Omental fat pad (tissue), 4 donors: ENCODE measurements around the gene DAD1. TPM values are rescaled to one million over a fixed set of nuclear protein-coding genes. Genes with fewer than 3 reads are reported as not detected.

Experiments
- ATAC-seq: fragments of 150-250 bp; one replicate; pipeline ENCODE4 v1.9.1; 2016; ENCODE audit warnings: mild to moderate bottlenecking, moderate library complexity; ENCODE audit not compliant: low FRiP score
- DNase-seq: peaks from one replicate; pipeline ENCODE4 v3.0.0-alpha.2; 2019; ENCODE audit warnings: low spot score
- CTCF ChIP-seq, 3 donors: fragments of 450-650 bp; IDR thresholded peaks; one replicate each; pipeline ENCODE4 v1.5.1; 2016 to 2017; ENCODE audit warnings: antibody characterized with exemption in 3 of 3, mild to moderate bottlenecking in 3 of 3, moderate library complexity in 2 of 3
- small RNA-seq: library from RNA; depleted of rRNA; stranded (forward); fragments of <200 nt; gene quantifications from one replicate; pipeline ENCODE3, GENCODE V24; 2016
- total RNA-seq, 4 donors: library from RNA; depleted of rRNA; stranded (reverse); fragments of >200 nt; gene quantifications; one replicate each; pipeline ENCODE4 v1.1.0, GENCODE V29; 2016

The DAD1 gene
- total RNA-seq, 4 donors from 2014 or later, result 156 to 272 (median 244) TPM

GRCh38 chr14:22519877-22520685, 68.9 kb downstream of the DAD1 start:
- TF ChIP-seq CTCF (IDR thresholded peaks at IDR 0.05), result no peak
- ATAC-seq (peak; percentile 88), DNase-seq (no peak)

GRCh38 chr14:22518073-22518472, 71.0 kb downstream of the DAD1 start:
- TF ChIP-seq CTCF (IDR thresholded peaks at IDR 0.05), result no peak

GRCh38 chr14:22517117-22517720, 71.8 kb downstream of the DAD1 start:
- no peak for ATAC-seq
- TF ChIP-seq CTCF (IDR thresholded peaks at IDR 0.05), result no peak
- DNase-seq, result no peak

More at GRCh38 chr14:22518073-22518472, 71.0 kb downstream of the DAD1 start:
- ATAC-seq, result no peak
- DNase-seq, result no peak

GRCh38 chr14:22515929-22516328, 73.1 kb downstream of the DAD1 start:
- TF ChIP-seq CTCF (IDR thresholded peaks at IDR 0.05), result no peak
- ATAC-seq (no peak), DNase-seq (no peak)

Small RNA genes within 50 kb of the gene (small RNA-seq; reads per million reads assigned to genes)
- not detected for gene TRAJ1
- not detected for gene TRAJ10
- gene TRAJ11, result not detected
- not detected for gene TRAJ12
- gene TRAJ13, result not detected
- not detected for gene TRAJ14
- gene TRAJ16, result not detected
- gene TRAJ17, result not detected
- gene TRAJ18, result not detected
- not detected for gene TRAJ19
- not detected for gene TRAJ2
- not detected for gene TRAJ20
- gene TRAJ21, result not detected
- not detected for gene TRAJ22
- not detected for gene TRAJ23
- not detected for gene TRAJ24
- not detected for gene TRAJ25
- gene TRAJ26, result not detected
- not detected for gene TRAJ27
- gene TRAJ28, result not detected
- gene TRAJ3, result not detected
- gene TRAJ4, result not detected
- not detected for gene TRAJ5
- gene TRAJ6, result not detected
- not detected for gene TRAJ7
- not detected for gene TRAJ8
- not detected for gene TRAJ9

Other genes starting within 250 kb of the DAD1 start
- gene ABHD4, start 9.1 kb upstream of the DAD1 start, total RNA-seq, result 10 to 100 TPM; 14.9 to 33.5 (median 21.1) TPM
- not detected for gene OR6J1, start 55.1 kb upstream of the DAD1 start, total RNA-seq
- 100 to 1,000 TPM in 1 of 4 donors, 10 to 100 TPM in 3; 73.3 to 100 (median 98.6) TPM for gene OXA1L, start 177.5 kb upstream of the DAD1 start, total RNA-seq
- 10 to 100 TPM; 52.0 to 72.3 (median 64.0) TPM for gene SLC7A7, start 226.2 kb upstream of the DAD1 start, total RNA-seq
- gene MRPL52, start 240.7 kb upstream of the DAD1 start, total RNA-seq, result 10 to 100 TPM; 15.9 to 55.1 (median 37.7) TPM
- gene MMP14, start 247.4 kb upstream of the DAD1 start, total RNA-seq, result 100 to 1,000 TPM; 108 to 208 (median 166) TPM